Prostate gland (tissue), 2 donors: Measurements from ENCODE around the gene ZSWIM6. TPM values are rescaled to one million over a fixed set of nuclear protein-coding genes. Genes with fewer than 3 reads are reported as not detected.

ENCODE experiments used
- DNase-seq: peaks from one replicate; pipeline ENCODE4 v3.0.0-alpha.2; 2019; ENCODE audit warnings: low spot score
- H3K27ac ChIP-seq, 2 donors: fragments of 200-600 bp; sonication (generic); 2 replicates each; pipeline ENCODE4 v1.5.1; 2017 to 2019
- H3K27me3 ChIP-seq: fragments of 200-600 bp; sonication (generic); replicated peaks from 2 replicates; pipeline ENCODE4 v1.5.1; 2019; ENCODE audit not compliant: insufficient read depth
- H3K36me3 ChIP-seq, 2 donors: fragments of 200-600 bp; sonication (generic); 1 replicate in 1 of 2; 2 replicates in 1 of 2; pipeline versions ENCODE4 v1.5.1 to v1.8.1; 2017 to 2019
- H3K4me1 ChIP-seq: fragments of 200-600 bp; sonication (generic); replicated peaks from 2 replicates; pipeline ENCODE4 v1.5.1; 2019
- H3K4me3 ChIP-seq, 2 donors: fragments of 200-600 bp; sonication (generic); 2 replicates each; pipeline ENCODE4 v1.5.1; 2017 to 2019
- H3K9me3 ChIP-seq: fragments of 200-600 bp; sonication (generic); 2 replicates; pipeline ENCODE4 v1.5.1; 2017
- CTCF ChIP-seq, 4 experiments: fragments of 200-600 bp in 2 of 4; fragments of 450-650 bp in 2 of 4; sonication (generic) in 2 of 4; IDR thresholded peaks; 1 replicate in 3 of 4; 2 replicates in 1 of 4; pipeline ENCODE4 v1.5.1; 2016 to 2019; ENCODE audit warnings: antibody characterized with exemption in 4 of 4, mild to moderate bottlenecking in 2 of 4, moderate library complexity in 2 of 4
- POLR2A ChIP-seq: fragments of 450-650 bp; IDR thresholded peaks from one replicate; pipeline ENCODE4 v1.6.1; 2016; ENCODE audit warnings: antibody characterized with exemption, mild to moderate bottlenecking
- POLR2AphosphoS5 ChIP-seq: sonication (generic); formaldehyde crosslinking; IDR thresholded peaks from one replicate; pipeline ENCODE4 v1.6.1; 2017; ENCODE audit warnings: antibody characterized with exemption
- WGBS: methylation state at CpG from one replicate; pipeline ENCODE4 v1.1.5; 2018; 5-methylcytosine and 5-hydroxymethylcytosine counted together
- intact Hi-C: fragments of 100-400 bp; cut with DNase I; formaldehyde crosslinking; loops from one replicate; pipeline ENCODE4 v1.14.2; 2022
- total RNA-seq, 2 donors: library from RNA; depleted of rRNA; stranded (reverse); fragments of >200 nt; gene quantifications; one replicate each; pipeline ENCODE4 v1.1.0, GENCODE V29; 2016

ZSWIM6 gene
- total RNA-seq, 2 donors from 2014 or later = 8.7 to 13.7 TPM

GRCh38 chr5:61504143-61504770, 172.2 kb downstream of the ZSWIM6 start:
- TF ChIP-seq CTCF (IDR thresholded peaks at IDR 0.05) = no peak
- TF ChIP-seq POLR2A = no peak
- no peak for TF ChIP-seq POLR2AphosphoS5
- WGBS = 41% methylated on average over 1 of the region's 1 CpG
- no peaks in the 10 kb centered on the region for H3K36me3 ChIP-seq
- intact Hi-C loops = no loop called here
- no peaks in the 10 kb centered on the region for H3K9me3 ChIP-seq
- no peaks in the 10 kb centered on the region for H3K27me3 ChIP-seq
- H3K4me1 ChIP-seq = no peaks in the 10 kb centered on the region
- no peak overlapping the region for H3K4me3 ChIP-seq
- no peak for DNase-seq
- H3K27ac ChIP-seq = no peak overlapping the region

DNA sequence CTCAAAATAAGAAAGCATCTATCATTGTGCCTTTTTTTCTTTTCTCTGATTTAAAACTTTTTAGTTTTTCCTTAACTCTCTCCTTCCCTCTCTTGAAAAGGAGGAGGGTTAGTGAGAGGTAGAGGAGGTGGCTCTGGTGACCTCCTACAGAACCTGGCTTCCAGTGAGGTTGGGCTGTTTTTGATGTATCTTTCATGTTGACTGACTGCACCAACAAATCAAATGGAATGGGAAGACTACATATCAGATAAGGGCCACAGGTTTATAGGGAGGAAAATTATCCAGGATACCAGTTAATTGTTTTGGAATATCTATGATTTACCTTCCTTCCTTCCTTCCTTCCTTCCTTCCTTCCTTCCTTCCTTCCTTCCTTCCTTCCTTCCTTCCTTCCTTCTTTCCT, 173.2 kb downstream of the ZSWIM6 start:
- Histone ChIP-seq H3K4me3 (no peak overlapping the region), H3K36me3 (no peaks in the 10 kb centered on the region), H3K4me1 (no peaks in the 10 kb centered on the region), H3K27me3 (no peaks in the 10 kb centered on the region), H3K9me3 (no peaks in the 10 kb centered on the region), H3K27ac (no peak overlapping the region)
- intact Hi-C loops = no loop called here
- no peak for DNase-seq
- no peak for TF ChIP-seq POLR2AphosphoS5
- TF ChIP-seq CTCF (IDR thresholded peaks at IDR 0.05) = no peak
- no peak for TF ChIP-seq POLR2A

GRCh38 chr5:61507232-61507631, 175.2 kb downstream of the ZSWIM6 start:
- Histone ChIP-seq H3K4me3 (no peak overlapping the region), H3K4me1 (no peaks in the 10 kb centered on the region), H3K36me3 (no peaks in the 10 kb centered on the region), H3K27me3 (no peaks in the 10 kb centered on the region), H3K9me3 (no peaks in the 10 kb centered on the region), H3K27ac (no peak overlapping the region)
- DNase-seq = no peak
- no peak for TF ChIP-seq POLR2AphosphoS5
- TF ChIP-seq POLR2A = no peak
- intact Hi-C loops = no loop called here

- Histone ChIP-seq H3K4me1 (no peaks in the 10 kb centered on the region), H3K27me3 (no peaks in the 10 kb centered on the region), H3K4me3 (no peak overlapping the region), H3K9me3 (no peaks in the 10 kb centered on the region), H3K36me3 (no peaks in the 10 kb centered on the region), H3K27ac (no peak overlapping the region)
- WGBS = 100% methylated on average over 2 of the region's 2 CpGs
- intact Hi-C loops = no loop called here
- no peak for DNase-seq
- TF ChIP-seq POLR2AphosphoS5 (no peak), POLR2A (no peak), CTCF (IDR thresholded peaks at IDR 0.05) (no peak)
Measured at GRCh38 chr5:61516946-61517345, 184.9 kb downstream of the ZSWIM6 start.

DNA sequence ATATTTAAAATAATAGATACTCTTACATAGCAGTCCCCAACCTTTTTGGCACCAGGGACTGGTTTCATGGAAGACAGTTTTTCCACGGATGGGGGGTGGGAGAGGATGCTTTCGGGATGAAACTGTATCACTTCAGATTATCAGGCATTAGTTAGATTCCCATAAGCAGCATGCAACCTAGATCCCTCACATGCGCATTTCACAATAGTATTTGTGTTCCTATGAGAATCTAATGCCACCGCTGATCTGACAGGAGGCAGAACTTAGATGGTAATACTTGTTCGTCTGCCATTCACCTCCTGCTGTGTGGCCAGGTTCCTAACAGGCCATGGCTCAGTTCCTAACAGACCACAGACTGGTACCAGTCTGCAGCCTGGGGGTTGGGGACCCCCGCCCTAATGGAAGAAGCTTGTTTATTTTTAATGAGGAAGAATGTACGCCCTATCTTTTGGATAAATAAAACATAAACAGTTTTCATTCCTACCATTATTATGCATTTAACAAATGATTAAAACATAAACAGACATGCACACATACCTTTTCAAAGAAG, 187.7 kb downstream of the ZSWIM6 start:
- no peaks in the 10 kb centered on the region for H3K27me3 ChIP-seq
- H3K4me1 ChIP-seq = no peaks in the 10 kb centered on the region
- no peak for DNase-seq
- no peak for TF ChIP-seq CTCF (IDR thresholded peaks at IDR 0.05)
- no peak for TF ChIP-seq POLR2AphosphoS5
- TF ChIP-seq POLR2A = no peak
- intact Hi-C loops = no loop called here
- WGBS = 87% methylated on average over 7 of the region's 7 CpGs
- no peak overlapping the region for H3K4me3 ChIP-seq
- H3K36me3 ChIP-seq = no peaks in the 10 kb centered on the region
- no peak overlapping the region for H3K27ac ChIP-seq
- no peaks in the 10 kb centered on the region for H3K9me3 ChIP-seq
